D721Med (cell line): ENCODE data around the gene BLID.

Source experiments
- DNase-seq: peaks from one replicate; pipeline ENCODE4 v3.0.0; 2011; ENCODE audit warnings: low spot score; ENCODE audit not compliant: insufficient read length
- FAIRE-seq: peaks from 2 replicates; lab custom pipeline; 2011; peaks lifted over from hg19 to GRCh38; lab: Jason Lieb, UNC
- TF ChIP-seq, protein P1 (sequence below): IDR thresholded peaks from 2 replicates; pipeline ENCODE4 v1.5.1; 2012; ENCODE audit warnings: mild to moderate bottlenecking, control low read depth; ENCODE audit not compliant: insufficient read depth; ENCODE audit errors: missing control alignments

BLID gene

DNA sequence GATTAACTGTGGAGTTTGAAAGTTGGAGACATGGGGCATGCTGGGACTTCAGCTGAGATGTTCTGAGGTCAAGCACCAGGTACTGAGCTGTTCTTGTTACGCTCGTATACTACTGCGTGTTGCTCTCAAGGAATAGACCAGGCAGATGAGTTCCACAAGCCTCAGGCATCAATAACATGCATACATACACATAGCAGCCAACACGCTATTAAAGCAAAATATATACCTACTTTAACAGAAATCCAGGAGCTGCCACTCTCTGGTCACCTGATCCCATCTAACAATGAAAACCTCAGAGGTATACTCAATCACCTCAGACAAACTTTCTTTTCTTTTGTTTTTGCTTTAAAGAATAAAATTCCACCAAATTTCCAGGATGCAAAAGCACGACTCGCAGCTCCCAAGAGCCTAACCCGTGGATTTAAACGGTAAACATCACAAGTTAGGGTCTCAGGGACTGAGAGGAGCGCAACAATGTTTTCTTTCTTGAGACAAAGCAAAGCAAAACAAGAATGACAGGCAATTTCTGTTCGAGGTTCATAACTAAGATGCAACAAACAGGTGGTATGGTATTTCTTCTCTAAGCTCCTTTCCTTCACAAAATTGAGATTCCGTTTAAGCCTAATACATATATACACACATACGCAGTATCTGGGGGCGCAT lies 16.5 kb downstream of the BLID start:
- TF ChIP-seq, protein P1, sequence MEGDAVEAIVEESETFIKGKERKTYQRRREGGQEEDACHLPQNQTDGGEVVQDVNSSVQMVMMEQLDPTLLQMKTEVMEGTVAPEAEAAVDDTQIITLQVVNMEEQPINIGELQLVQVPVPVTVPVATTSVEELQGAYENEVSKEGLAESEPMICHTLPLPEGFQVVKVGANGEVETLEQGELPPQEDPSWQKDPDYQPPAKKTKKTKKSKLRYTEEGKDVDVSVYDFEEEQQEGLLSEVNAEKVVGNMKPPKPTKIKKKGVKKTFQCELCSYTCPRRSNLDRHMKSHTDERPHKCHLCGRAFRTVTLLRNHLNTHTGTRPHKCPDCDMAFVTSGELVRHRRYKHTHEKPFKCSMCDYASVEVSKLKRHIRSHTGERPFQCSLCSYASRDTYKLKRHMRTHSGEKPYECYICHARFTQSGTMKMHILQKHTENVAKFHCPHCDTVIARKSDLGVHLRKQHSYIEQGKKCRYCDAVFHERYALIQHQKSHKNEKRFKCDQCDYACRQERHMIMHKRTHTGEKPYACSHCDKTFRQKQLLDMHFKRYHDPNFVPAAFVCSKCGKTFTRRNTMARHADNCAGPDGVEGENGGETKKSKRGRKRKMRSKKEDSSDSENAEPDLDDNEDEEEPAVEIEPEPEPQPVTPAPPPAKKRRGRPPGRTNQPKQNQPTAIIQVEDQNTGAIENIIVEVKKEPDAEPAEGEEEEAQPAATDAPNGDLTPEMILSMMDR, result no peak
- FAIRE-seq, result no peak
- no peak for DNase-seq

DNA sequence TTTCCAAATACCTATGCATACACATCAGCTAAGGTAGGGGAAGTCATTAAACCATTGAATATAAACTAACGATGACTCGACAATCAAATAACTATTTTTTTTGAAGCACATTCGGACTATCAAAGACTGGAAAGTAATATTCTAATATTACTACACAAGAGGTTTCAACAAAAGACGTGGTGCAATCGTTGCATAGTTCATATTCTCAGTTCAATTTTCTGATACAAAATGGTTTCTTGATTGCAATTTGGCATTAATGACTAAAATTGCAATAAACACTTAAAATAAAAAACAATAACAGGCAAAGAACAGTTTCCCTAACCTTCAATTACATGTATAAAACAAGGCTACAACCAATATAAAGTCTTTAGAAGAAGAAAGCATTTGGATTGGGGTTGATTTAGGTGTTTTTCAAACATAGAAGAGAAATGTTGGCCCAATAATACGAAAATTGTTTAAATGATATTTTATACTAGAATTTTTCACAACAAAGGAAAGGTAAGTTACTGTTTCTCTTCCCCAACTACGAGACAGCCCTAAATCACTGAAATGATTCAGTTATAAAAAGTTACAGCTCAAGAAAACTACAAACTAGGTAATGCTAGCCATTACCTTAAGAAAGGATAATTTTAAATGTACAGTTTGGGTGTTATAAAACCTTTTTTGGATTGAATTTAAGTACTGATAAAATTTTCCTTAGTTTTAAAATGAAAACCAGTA lies 17.6 kb downstream of the BLID start:
- FAIRE-seq (no peak), DNase-seq (no peak)
- TF ChIP-seq, protein P1, result no peak

DNA sequence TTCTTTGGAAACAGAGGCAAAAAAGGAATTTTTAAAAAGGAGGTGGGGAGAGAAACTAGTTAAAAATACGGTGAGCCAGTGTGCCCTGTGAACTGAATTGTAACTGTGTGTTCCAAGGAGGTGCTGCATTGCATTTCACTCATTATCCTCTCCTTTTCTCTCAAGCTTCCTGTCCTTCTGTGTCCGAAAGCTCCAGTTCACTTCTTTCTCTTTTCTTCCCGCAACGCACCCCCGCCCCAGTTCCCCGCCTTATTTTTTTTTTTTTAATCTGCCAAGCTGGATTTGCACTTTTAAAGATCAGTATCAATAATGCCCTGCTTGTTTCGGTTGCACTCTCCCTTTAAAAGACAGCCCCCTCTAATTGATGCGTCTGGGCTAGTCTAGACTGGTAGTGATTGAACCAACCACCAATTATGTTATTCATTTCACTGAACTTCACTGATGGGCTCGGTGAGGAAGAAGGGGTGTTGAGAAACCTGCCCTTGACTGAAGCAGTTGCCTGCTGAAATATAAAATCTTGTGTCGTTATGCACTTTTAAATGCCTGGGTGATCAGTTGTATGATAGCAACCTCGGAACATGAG lies 18.5 kb downstream of the BLID start:
- DNase-seq (no peak), FAIRE-seq (no peak)
- TF ChIP-seq, protein P1, result no peak

DNA sequence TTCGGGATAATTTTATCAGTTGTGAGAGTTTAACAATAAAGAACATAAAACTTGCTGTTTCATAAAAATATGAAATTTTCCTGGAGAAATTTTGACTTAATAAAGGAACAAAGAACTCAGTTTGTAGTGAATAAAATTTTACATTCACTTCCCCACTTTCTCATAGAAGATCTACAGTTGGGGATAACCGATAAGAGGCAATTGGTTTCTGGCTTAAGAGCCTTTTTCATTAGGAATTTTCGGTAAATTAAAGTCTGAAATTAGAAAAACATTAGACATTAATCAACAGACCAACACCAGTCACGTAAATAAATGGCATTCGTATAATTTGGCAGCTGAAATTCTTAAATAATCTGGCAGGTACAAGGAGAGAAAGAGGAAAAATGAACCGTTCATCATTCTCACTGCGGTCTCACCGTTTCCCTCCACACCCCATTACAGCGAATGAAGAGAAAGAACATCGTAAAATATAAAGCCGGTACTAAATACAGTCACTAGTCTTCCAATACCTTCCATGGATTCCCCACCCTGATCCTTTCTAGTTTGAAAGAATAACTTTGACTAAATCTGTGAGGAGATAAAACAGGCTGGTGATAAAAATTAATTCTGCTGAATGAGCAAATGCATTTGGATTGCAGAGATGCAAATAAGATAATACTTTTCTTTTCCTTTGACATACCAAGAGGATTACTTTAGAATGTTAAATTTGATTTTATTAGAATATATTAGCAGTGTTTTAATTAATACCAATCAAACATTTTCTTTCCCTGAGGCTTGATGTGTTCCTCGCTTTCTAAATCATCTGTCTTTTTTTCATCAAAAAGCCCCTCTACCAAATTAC lies 19.5 kb downstream of the BLID start:
- DNase-seq (no peak), FAIRE-seq (no peak)
- TF ChIP-seq, protein P1, result no peak

DNA sequence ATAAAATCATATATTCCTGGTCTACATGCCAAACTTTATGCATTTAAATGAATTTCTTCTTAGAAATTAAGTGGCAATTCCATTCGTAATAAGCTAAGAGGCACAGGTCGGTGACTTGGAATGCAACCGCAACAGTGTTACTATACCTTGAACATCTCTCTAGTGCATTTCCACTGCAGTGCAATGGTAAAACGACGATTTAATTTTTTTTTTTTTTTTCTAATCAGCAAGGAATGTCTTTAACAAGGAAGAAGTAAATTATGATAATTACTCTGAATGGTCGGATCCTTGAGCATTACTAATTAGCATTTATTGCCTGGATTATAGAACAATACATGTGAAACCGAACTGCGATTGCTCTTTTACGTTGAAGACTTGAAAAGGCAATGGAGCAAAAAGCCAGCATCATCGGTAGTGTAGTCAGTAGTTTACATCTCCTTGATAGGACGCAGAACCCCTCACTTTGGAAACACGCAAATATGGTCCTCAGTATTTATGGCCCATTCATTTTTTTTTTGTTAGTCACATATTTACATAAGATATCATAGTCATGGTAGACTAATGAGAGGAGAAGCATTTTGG lies 20.2 kb downstream of the BLID start:
- FAIRE-seq (no peak), DNase-seq (no peak)
- TF ChIP-seq, protein P1, result no peak

DNA sequence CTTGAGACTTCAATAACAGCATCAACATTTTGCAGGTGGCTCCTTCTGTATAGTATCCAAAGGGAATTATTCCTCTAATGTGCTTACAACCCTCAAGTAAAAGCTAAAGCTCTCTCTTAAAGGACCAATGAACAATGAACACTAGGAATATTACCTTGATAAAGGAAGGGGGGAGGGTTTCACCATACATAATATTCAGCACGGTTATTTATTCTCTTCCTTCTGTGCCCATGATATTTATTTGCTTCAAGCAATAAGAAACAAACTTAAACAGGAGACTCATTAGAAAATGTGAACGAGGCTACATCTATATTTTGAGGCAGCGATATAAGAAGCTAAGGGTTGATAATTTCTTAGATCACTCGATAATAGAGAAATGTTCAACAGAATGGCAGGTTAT lies 21.2 kb downstream of the BLID start:
- FAIRE-seq (no peak), DNase-seq (no peak)
- TF ChIP-seq, protein P1, result no peak
